Heart right ventricle (tissue), 16 donors: Measurements from ENCODE around the gene TPPP3. TPM values are rescaled to one million over a fixed set of nuclear protein-coding genes. Genes with fewer than 3 reads are reported as not detected.
A peak's percentile ranks its signal among the peaks of the same experiment; 100 is the strongest.
"Not testable (repeated sequence)": the region's sequence is repeated elsewhere in the genome, so short reads cannot be mapped to it uniquely, and the experiment has no call there.

ENCODE experiments used
- ATAC-seq, 8 donors: fragments of 200-7000 bp; cut with Tn5 transposase; one replicate each; pipeline ENCODE4 v1.9.1; 2020; ENCODE audit warnings: mild to moderate bottlenecking in 8 of 8, moderate library complexity in 8 of 8, moderate number of reproducible peaks in 1 of 8
- DNase-seq, 2 donors: peaks; one replicate each; pipeline ENCODE4 v3.0.0-alpha.2; 2020
- H3K27ac ChIP-seq, 10 donors: fragments of 200-600 bp; sonication (generic) in 2 of 10; one replicate each; pipeline versions ENCODE4 v1.5.0 to v1.8.0; 2020 to 2022; ENCODE audit warnings: mild to moderate bottlenecking in 3 of 10
- H3K27me3 ChIP-seq, 7 donors: fragments of 200-600 bp; one replicate each; pipeline ENCODE4 v1.8.0; 2021 to 2022; ENCODE audit warnings: mild to moderate bottlenecking in 2 of 7
- H3K36me3 ChIP-seq, 9 donors: fragments of 200-600 bp; sonication (generic) in 1 of 9; one replicate each; pipeline versions ENCODE4 v1.5.0 to v1.8.0; 2020 to 2022; ENCODE audit warnings: mild to moderate bottlenecking in 2 of 9
- H3K4me1 ChIP-seq, 9 donors: fragments of 200-600 bp; sonication (generic) in 1 of 9; one replicate each; pipeline versions ENCODE4 v1.5.0 to v1.8.0; 2020 to 2022; ENCODE audit warnings: mild to moderate bottlenecking in 4 of 9
- H3K4me3 ChIP-seq, 10 donors: fragments of 200-600 bp; sonication (generic) in 2 of 10; one replicate each; pipeline versions ENCODE4 v1.5.0 to v1.8.0; 2020 to 2022; ENCODE audit warnings: mild to moderate bottlenecking in 7 of 10, moderate library complexity in 2 of 10
- H3K9me3 ChIP-seq, 11 donors: fragments of 200-600 bp in 10 of 11; sonication (generic) in 2 of 11; one replicate each; pipeline versions ENCODE4 v1.5.0 to v1.8.0; 2013 to 2022; ENCODE audit warnings: mild to moderate bottlenecking in 2 of 11, control low read depth in 1 of 11, moderate library complexity in 1 of 11
- CTCF ChIP-seq, 9 donors: fragments of 200-600 bp; sonication (generic) in 2 of 9; IDR thresholded peaks; one replicate each; pipeline versions ENCODE4 v1.5.0 to v1.8.0; 2021 to 2022; ENCODE audit warnings: antibody characterized with exemption in 9 of 9, mild to moderate bottlenecking in 5 of 9, moderate library complexity in 1 of 9
- WGBS, 2 donors: extraction: QIAGEN DNeasy Blood & Tissue Kit; methylation state at CpG; one replicate each; pipeline ENCODE4 v1.1.7; 2013; ENCODE audit warnings: inconsistent platforms in 1 of 2; 5-methylcytosine and 5-hydroxymethylcytosine counted together
- intact Hi-C, 10 donors: fragments of 100-400 bp; cut with DNase I; formaldehyde crosslinking; loops; one replicate each; pipeline versions ENCODE4 v1.11.1 to v1.14.2; 2022
- polyA plus RNA-seq, 2 donors: library from polyadenylated mRNA; stranded (reverse); fragments of 200-250 nt; gene quantifications; one replicate each; pipeline ENCODE4 v1.2.3, GENCODE V29; 2013
- total RNA-seq, 10 donors: library from RNA; stranded (reverse); fragmentation: NEBNext Ultra II Directional in 3 of 10; extraction: Animal tissue kit (Norgen Biotek cat#: 25700) in 3 of 10; gene quantifications; one replicate each; pipeline versions ENCODE4 v1.2.1 to v1.2.4, GENCODE V29; 2021 to 2023
- donor health status: Arrhythmogenic right ventricular cardiomyopathy.
- donor health status: ischemic (EF 13 %, LVEDD 7.1; RV severe dilation, severe dysfunction).
- donor health status: healthy with polysubstance abuse.
- donor health status: DM: no; HTN: yes; CAD: no.
- donor health status: DM: no; HTN: no; CAD: no.
- donor health status: ischemic (EF 25% LVEDD 6.9; RV normal size, moderate dysfunction).
- donor health status: ischemic (EF 25% LVEDD 5.7; RV mildly dilated, moderate dysfunction).
- donor health status: healthy.
- donor health status: DM: yes; HTN: yes; CAD: no.
- donor health status: Ischemic cardiomyopathy.
- donor health status: ischemic (EF 35%, LVEDD 5.7; RV mildly dilated, moderate dysfunction).
- donor health status: nonischemic (EF 11% LVEDD 7.7; RV severe dilation, severe dysfunction).
- donor health status: DM: yes; HTN: yes; CAD: no.
- donor health status: PGD.
- donor health status: ischemic (EF 29% LVEDD 5.4; RV normal size, mild dysfunction).
- donor health status: nonischemic (EF 23%, LVEDD 6.1; RV moderate dilation, normal function).

Gene TPPP3
- total and polyA plus RNA-seq, 12 donors = 6.4 to 26.1 (median 9.4) TPM

- ATAC-seq (no peak), DNase-seq (no peak)
- Histone ChIP-seq H3K36me3 (no peaks in the 10 kb centered on the region), H3K4me3 (no peak overlapping the region), H3K4me1 (no peaks in the 10 kb centered on the region), H3K9me3 (no peaks in the 10 kb centered on the region), H3K27ac (no peak overlapping the region), H3K27me3 (no peaks in the 10 kb centered on the region)
- intact Hi-C loops = loop anchor here in 1 of 10 donors (10.0 kb wide), 1 partner anchor 83 kb away; the partner anchor contains the start of gene PLEKHG4
- 66 to 67% methylated on average over 4 of the region's 4 CpGs for WGBS, 2 donors
- no peak for TF ChIP-seq CTCF (IDR thresholded peaks at IDR 0.05)
Measured at GRCh38 chr16:67357561-67357960, 35.7 kb downstream of the TPPP3 start.

- Histone ChIP-seq H3K4me1 (no peaks in the 10 kb centered on the region), H3K36me3 (no peaks in the 10 kb centered on the region), H3K9me3 (no peaks in the 10 kb centered on the region), H3K27ac (no peak overlapping the region), H3K27me3 (no peaks in the 10 kb centered on the region), H3K4me3 (no peak overlapping the region)
- 70 to 77% methylated on average over 3 of the region's 3 CpGs for WGBS, 2 donors
- no peak for TF ChIP-seq CTCF (IDR thresholded peaks at IDR 0.05)
- intact Hi-C loops = loop anchor here in 1 of 10 donors (10.0 kb wide), 1 partner anchor 82 kb away; the partner anchor contains the start of gene PLEKHG4
- DNase-seq = no peak
- ATAC-seq = no peak
Measured at GRCh38 chr16:67356396-67356795, 36.9 kb downstream of the TPPP3 start.

DNA sequence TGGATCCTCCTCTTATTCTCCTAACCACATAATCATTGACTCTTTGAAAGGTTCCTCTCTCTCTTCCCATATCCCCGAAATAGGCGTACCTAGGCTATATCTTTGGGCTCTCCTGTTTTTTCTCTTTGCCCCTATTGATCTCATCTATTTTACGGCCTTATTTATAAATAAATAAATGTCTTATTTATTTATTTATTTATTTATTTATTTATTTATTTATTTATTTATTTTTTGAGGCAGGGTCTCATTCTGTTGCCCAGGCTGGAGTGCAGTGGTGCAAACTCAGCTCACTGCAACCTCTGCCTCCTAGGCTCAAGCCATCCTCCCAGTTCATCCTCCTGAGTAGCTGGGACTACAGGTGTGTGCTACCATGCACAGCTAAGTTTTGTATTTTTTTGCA, 40.8 kb downstream of the TPPP3 start:
- not testable (repeated sequence) for DNase-seq, H3K4me1 ChIP-seq, ATAC-seq, H3K4me3 ChIP-seq, H3K9me3 ChIP-seq, H3K27me3 ChIP-seq, H3K36me3 ChIP-seq, H3K27ac ChIP-seq
- intact Hi-C loops = loop anchor here in 1 of 10 donors (10.0 kb wide), 1 partner anchor 78 kb away; the partner anchor contains the start of gene PLEKHG4
- WGBS, 2 donors = 96 to 99% methylated on average over 3 of the region's 3 CpGs

- DNase-seq (no peak), ATAC-seq (no peak)
- intact Hi-C loops = loop anchor here in 1 of 10 donors (10.0 kb wide), 1 partner anchor 76 kb away; the partner anchor contains the start of gene PLEKHG4
- no peaks in the 10 kb centered on the region for H3K27me3 ChIP-seq
- no peak overlapping the region for H3K4me3 ChIP-seq
- no peaks in the 10 kb centered on the region for H3K36me3 ChIP-seq
- peaks cover 0 to 9% (median 6%) of the 10 kb centered on the region in 9 donors for H3K4me1 ChIP-seq
- H3K27ac ChIP-seq = no peak overlapping the region
- no peaks in the 10 kb centered on the region for H3K9me3 ChIP-seq
- no peak for TF ChIP-seq CTCF (IDR thresholded peaks at IDR 0.05)
- 96 to 100% methylated on average over 1 of the region's 1 CpG for WGBS, 2 donors
Measured at GRCh38 chr16:67350324-67350723, 43.0 kb downstream of the TPPP3 start.

GRCh38 chr16:67349172-67349571, 44.1 kb downstream of the TPPP3 start:
- intact Hi-C loops = no loop called here

More at GRCh38 chr16:67349172-67349571, 44.1 kb downstream of the TPPP3 start:
- no peaks in the 10 kb centered on the region for H3K27me3 ChIP-seq
- no peak for DNase-seq
- no peaks in the 10 kb centered on the region for H3K36me3 ChIP-seq
- no peak overlapping the region for H3K4me3 ChIP-seq
- no peak overlapping the region for H3K27ac ChIP-seq
- ATAC-seq = no peak
- peak in 8 of 9 donors; percentile 19 to 58 (median 46) for TF ChIP-seq CTCF (IDR thresholded peaks at IDR 0.05)
- peaks cover 0 to 11% (median 6%) of the 10 kb centered on the region in 9 donors for H3K4me1 ChIP-seq
- no peaks in the 10 kb centered on the region for H3K9me3 ChIP-seq
